Measurements from ENCODE around the gene TOB1. TPM values are rescaled to one million over a fixed set of nuclear protein-coding genes. Genes with fewer than 3 reads are reported as not detected.

Gene TOB1
- total and polyA plus RNA-seq, 2 experiments from 2014 or later, result 29.9 to 35.4 TPM

DNA sequence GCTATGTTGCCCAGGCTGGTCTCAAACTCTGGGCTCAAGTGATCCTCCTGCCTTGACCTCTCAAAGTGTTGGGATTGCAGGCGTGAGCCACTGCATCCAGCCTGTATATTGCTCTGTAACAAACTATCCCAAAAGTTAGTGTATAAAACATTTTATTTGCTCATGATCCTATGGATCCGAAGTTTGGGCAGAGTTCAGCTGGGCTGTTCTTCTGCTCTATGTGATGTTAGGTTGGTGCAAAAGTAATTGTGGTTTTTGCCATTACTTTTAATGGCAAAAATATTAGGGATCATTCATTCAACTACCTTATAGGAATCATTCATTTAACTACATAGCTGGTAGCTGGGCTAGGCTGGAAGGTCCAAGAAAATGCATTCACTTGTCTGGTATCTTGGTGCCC is 43.6 kb downstream of the TOB1 start:
- H3K36me3 ChIP-seq, result no peaks in the 10 kb centered on the region
- no peaks in the 10 kb centered on the region for H3K4me1 ChIP-seq (ENCODE audit: low read depth)
- no peak overlapping the region for H3K27ac ChIP-seq
- H3K27me3 ChIP-seq, result no peaks in the 10 kb centered on the region
- H3K9me3 ChIP-seq (ENCODE audit: low read depth), result no peaks in the 10 kb centered on the region
- no peak for DNase-seq (ENCODE audit: low read depth in 1 of 2, low spot score in 1 of 2)
- H3K4me3 ChIP-seq, result no peak overlapping the region
- TF ChIP-seq CTCF (IDR thresholded peaks at IDR 0.05; ENCODE audit: low read depth, low read length), result no peak

- Histone ChIP-seq H3K4me3 (no peak overlapping the region), H3K4me1 (ENCODE audit: low read depth) (no peaks in the 10 kb centered on the region), H3K27me3 (no peaks in the 10 kb centered on the region), H3K36me3 (no peaks in the 10 kb centered on the region), H3K27ac (no peak overlapping the region), H3K9me3 (ENCODE audit: low read depth) (no peaks in the 10 kb centered on the region)
- no peak for DNase-seq (ENCODE audit: low read depth in 1 of 2, low spot score in 1 of 2)
- TF ChIP-seq CTCF (IDR thresholded peaks at IDR 0.05; ENCODE audit: low read depth, low read length), result no peak
Measured at GRCh38 chr17:50820651-50821050, 45.5 kb downstream of the TOB1 start.

DNA sequence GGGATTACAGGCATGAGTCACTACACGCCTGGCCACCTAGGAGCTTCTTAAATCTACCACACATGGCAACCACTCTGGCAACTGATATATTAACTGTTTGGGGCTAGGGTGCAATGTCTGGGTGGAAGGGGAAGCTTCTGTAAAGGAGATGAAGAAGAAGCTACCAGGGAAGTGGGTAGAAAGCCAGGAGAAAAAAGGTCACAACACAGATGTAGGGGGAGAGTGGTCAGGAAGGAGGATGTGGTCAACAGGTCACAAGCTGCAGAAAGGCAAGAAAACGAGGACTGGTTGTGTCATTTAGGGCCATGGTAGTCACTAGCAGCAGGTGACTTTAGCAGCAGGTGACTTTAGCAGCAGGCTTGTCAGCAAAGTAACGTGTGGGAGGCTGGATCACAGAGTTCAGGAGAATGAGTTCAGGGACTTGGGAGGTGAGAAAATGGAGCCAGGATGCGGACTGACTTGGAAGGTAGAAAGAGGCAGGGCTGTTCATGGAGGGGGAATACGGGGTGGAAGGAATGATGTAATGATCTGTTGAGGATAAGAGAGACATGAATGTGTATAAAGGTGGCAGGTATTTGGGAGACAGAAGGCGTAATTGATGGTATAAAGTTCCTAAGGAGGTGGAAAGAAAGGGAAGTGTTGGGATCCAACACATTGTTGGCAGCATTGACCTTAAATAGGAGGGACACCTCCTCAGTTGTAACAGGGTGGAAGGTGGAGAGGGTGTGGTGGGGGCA is 47.1 kb downstream of the TOB1 start:
- Histone ChIP-seq H3K4me1 (ENCODE audit: low read depth) (no peaks in the 10 kb centered on the region), H3K27me3 (no peaks in the 10 kb centered on the region), H3K36me3 (no peaks in the 10 kb centered on the region), H3K4me3 (no peak overlapping the region), H3K9me3 (ENCODE audit: low read depth) (no peaks in the 10 kb centered on the region), H3K27ac (no peak overlapping the region)
- DNase-seq (ENCODE audit: low read depth in 1 of 2, low spot score in 1 of 2), result no peak
- no peak for TF ChIP-seq CTCF (IDR thresholded peaks at IDR 0.05; ENCODE audit: low read depth, low read length)

DNA sequence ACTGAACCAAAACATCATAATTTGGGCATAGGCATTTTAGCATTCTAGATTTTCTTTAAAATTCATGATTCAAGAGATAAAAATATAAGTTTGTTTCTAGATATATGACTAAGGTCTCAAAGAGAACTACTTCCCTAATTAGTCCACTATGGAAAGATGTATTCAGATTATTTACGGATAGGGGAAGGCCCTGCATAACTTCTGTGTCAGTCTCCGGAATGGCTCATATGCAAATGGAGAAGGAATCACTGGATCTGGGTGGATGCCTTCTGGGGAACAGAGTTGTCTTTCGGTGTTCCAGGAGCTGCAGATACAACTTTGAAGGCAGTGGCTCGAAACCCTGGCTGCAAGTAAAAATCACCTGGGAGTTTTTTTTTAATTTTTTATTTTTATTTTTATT is 47.9 kb downstream of the TOB1 start:
- Histone ChIP-seq H3K4me1 (ENCODE audit: low read depth) (no peaks in the 10 kb centered on the region), H3K27me3 (no peaks in the 10 kb centered on the region), H3K36me3 (no peaks in the 10 kb centered on the region), H3K9me3 (ENCODE audit: low read depth) (no peaks in the 10 kb centered on the region), H3K27ac (no peak overlapping the region), H3K4me3 (no peak overlapping the region)
- no peak for DNase-seq (ENCODE audit: low read depth in 1 of 2, low spot score in 1 of 2)
- no peak for TF ChIP-seq CTCF (IDR thresholded peaks at IDR 0.05; ENCODE audit: low read depth, low read length)

DNA sequence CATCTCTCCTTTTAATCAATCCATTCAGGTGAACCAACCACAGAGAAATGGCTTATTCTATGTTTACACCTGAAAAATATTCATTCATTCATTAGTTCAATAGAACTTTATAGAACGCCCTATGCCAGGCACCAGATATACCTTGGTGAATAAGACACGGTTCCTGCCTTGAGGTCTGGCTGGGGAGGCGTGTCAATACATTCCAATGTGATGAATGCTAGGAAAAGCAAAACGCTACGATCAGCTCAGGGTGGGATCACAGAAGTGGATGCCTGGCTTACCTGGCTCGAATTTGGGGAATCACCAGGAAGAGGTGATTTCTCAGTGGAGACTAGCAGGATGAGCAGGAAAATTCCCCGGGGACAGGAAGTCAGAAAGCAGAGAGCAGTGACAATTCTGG is 48.3 kb downstream of the TOB1 start:
- TF ChIP-seq CTCF (IDR thresholded peaks at IDR 0.05; ENCODE audit: low read depth, low read length), result no peak
- no peak for DNase-seq (ENCODE audit: low read depth in 1 of 2, low spot score in 1 of 2)
- H3K27ac ChIP-seq, result no peak overlapping the region

More for the DNA sequence above, 48.3 kb downstream of the TOB1 start:
- no peaks in the 10 kb centered on the region for H3K9me3 ChIP-seq (ENCODE audit: low read depth)
- no peaks in the 10 kb centered on the region for H3K27me3 ChIP-seq
- H3K4me1 ChIP-seq (ENCODE audit: low read depth), result no peaks in the 10 kb centered on the region
- H3K36me3 ChIP-seq, result no peaks in the 10 kb centered on the region
- H3K4me3 ChIP-seq, result no peak overlapping the region
